ENCODE data around the gene PPP1R11.

Gene PPP1R11

DNA sequence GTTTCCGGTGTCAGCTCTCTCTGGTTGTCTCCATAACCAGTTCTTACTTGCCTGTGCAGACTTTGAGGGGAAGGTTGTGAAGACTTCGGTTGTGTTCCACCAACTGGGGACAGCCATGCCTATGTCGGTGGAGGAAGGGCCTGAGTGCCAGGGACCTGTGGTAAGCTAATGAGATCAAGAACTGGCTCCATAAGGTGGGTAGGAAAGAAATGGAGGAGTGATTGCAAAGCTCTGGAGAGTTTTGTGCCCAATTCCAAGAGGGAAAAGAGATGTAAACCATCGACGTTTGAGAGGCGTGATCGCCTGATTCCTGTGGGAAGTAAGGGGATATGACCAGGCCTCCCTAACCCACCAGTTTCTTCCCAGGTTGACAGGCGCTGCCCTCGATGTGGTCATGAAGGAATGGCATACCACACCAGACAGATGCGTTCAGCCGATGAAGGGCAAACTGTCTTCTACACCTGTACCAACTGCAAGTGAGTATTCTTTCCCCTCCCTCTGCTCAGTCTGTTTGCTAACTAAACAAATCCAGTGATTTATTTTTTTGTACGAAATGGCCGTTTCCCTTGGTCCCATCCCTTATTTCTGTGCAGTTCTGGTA is 5.0 kb upstream of the PPP1R11 start:
- no peak for DNase-seq (ENCODE audit: low read depth in 1 of 2, low spot score in 1 of 2)

DNA sequence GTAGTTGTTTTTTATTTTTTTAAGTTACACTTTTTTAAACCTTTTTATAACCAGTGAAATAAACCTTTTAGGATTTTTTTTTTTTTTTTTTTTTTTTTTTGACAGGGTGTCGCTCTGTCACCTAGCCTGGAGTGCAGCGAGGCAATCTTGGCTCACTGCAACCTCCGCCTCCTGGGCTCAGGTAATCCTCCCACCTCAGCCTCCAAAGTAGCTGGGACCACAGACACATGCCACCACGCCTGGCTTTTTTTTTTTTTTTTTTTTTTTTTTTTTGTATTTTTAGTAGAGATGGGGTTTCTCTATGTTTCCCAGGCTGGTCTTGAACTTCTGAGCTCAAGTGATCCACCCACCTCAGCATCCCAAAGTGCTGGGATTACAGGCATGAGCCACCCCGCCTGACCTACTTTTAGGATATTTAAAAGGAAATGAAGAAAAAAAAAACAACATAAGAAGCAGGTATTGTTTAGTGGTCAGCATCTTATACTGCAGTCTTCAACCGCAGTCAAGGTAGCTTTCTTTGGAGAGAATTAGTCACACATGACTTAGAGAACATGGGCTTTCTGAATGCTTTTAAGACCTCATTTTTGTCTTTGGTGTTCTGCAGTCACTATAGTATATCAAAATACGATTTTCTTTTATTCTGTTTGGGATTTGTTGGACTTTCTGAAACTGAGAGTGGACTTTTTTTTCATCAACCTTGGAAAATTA is 4.4 kb upstream of the PPP1R11 start:
- DNase-seq (ENCODE audit: low read depth in 1 of 2, low spot score in 1 of 2): no peak

DNA sequence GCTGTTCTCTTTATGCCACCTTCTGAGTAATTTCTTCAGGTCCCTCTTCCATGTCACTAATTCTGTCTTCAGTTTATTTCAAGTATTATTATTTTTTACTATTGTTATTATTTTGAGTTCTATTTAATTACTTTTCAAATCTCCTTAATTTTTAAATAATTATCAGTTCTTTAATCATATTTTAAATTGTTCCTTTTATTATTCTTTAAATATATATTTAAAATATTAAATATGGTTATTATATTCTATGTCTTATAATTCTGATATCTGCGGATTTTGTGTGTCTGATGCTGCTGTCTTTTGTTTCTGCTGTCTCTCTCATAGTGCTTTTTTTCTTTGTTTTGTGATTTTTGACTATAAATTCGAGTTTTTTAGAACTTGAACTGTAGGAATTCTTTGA is 3.7 kb upstream of the PPP1R11 start:
- DNase-seq (ENCODE audit: low read depth in 1 of 2, low spot score in 1 of 2): no peak

DNA sequence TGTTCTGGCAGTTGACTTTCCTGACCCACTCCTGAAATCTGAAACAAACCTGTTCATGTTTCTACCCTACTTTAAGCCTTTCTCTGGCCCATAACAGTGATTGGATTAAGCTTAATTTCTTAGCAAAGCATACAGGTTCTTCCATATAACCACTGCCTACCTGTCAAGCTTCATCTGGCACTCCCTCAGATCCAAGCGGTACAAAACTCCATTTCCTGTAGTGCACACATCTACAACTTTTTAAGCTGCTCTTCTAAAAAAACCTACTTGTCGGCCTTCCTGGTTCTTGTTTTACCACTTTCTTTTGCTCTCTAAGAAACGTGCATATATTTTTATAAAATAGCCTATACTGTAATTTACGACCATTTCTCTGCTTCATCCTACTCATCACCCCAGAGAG is 916 bp upstream of the PPP1R11 start:
- DNase-seq (ENCODE audit: low read depth in 1 of 2, low spot score in 1 of 2): no peak

DNA sequence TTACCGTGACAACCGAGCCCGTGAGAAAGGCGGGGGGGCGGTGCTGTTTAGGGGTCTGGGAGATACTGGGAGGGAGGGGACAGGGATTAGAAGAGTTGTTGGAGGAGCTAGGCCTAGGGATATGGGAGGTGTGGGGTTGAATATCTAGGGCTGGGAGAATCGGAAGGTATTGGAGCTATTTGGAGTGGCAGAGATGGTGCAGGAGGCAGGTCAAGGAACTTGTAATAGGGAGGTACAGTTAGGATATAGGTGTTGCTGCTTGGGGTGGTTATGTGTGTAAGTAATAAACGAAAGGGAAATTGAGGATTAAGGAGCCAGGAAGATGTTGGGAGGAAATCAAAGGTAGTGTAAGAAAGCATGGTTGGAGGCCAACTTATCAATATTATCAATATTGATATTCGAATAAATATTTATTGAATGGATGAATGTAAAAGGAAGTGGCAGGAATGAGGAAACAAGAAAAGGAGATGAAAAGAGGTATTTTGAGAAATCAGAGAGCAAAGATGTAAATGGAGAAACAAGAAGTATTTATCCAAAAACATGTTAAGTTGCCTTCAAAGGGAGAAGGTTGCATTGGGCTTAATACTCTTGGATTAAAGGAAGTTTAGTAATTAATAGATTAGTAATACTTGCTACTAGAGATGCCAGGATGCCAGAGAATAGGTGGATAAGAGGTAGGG is 602 bp downstream of the PPP1R11 start:
- no peak for DNase-seq (ENCODE audit: low read depth in 1 of 2, low spot score in 1 of 2)

DNA sequence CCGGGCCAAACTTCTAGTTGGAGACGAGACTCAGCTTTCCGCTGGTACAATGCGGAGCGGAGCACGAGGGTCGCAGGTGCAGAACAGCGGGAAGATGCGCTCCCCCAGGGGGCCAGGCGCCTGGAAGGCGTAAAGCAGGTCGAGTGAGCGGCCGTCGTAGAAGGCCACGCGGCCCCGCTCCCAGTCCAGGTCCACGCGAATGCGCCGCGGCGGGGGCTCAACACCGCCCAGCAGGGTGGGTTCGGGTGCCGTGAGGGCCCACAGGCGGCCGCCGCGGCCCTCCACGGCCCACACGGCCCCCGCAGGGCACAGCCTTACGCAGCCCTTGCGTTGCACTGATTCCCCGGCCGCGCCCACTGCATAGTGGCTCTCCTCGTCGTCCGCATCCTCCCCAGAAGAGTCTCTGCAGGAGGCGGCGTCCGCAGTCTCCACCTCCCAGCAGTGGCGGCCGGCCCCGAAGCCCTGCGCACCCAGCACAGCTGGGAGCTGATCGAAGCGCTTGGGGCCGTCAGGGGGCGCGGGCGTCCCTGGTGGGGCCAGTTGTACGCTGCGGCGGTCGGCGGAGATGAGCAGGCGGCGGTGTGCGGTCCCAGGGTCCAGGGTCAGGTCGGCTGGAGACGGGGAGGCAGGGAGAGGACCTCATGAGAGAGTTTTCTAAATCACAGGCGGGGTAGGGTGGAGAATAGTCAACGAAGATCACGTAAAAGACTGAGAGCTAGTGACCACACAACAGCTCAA is 4.3 kb downstream of the PPP1R11 start:
- DNase-seq (ENCODE audit: low read depth in 1 of 2, low spot score in 1 of 2): no peak

DNA sequence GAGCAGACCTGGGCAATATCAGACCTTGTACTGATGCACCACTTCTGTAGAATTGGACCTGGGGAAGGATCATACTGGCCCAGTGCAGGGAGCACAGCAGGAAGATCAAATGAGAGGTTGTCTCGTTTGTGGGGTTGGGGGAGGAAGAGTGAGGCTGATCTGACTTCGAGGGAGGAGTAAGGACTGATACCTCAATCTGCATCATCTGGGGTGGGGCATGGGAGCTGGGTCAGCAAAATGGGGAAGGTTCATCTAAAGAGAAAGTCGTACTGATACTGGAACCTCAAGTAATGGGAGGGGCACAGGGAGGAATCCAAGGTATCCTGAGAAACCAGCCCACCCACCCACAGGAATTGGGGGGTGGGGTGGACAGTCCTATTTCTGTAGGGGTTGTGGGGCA is 4.9 kb downstream of the PPP1R11 start:
- DNase-seq (ENCODE audit: low read depth in 1 of 2, low spot score in 1 of 2): no peak

DNA sequence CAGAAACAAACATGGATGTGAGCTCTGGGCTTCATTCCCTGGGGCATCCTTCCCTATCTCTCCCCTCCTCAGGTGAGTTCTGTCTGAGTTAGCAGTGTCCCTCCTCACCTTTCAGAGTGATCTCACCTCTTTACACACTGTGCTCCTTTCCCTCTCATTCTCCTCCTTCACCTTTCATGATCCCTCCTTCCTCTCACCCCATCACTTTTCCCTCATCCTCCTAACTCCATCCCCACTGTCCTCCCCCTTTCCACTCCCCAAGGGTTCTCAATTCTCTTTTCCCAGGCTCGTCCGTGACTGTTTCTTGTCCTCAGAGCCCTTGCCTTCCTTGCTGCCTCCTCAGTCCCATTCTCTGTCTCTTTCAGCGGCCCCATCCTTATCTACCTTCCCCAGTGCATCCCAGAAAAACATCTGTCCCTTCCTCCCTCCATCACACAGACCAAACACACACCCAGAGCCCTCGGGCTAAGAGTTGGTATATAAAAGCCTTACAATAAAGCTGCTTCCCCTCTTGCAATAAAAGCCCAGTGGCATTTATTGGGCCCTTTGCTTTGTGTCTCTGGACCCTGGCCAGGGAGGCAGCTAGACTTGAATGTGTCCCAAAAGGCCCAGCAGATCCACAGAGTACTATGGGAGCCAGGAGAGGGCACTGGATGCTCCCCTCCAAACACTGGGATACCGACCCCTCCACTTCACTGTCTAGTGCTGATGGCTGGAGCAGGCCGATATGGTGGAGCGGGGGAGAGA is 6.7 kb downstream of the PPP1R11 start:
- DNase-seq (ENCODE audit: low read depth in 1 of 2, low spot score in 1 of 2): no peak

DNA sequence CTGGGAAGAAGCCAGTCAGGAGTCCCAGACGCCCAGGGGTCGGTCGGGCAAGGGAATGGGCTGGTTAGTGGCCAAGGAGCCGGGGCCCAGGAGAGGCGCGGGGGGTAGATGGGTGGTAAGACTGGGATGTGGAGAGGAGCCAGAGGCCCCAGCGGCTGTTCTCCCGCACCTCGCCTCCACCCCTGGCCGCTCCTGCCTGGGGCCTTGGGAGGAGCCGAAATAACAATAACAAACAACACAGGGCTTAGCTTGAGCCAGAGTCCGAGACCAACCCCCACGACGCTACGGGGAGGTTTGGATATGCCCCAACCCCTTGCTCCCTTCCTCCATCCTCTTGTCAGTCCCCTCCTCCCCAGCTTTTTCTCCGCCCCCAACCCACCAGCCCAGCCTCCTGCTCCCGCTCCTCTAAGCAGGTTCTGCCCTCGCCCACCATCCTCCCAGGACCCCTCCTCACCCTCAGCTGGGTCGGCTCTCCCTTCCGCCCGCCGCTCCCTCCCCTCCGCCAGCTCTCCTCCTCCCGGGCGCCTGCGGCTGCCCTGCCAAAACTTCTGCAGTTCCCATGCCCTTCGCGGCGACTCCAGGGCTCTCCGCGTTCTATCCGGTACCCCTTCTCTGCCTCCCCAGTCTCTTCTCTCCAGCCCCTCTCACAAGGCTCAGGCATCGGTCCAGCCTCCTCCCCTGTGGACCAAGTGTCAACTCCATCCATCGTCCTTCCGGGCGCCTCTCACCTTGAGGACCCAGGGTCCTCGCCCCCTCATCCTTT is 7.5 kb downstream of the PPP1R11 start:
- DNase-seq (ENCODE audit: low read depth in 1 of 2, low spot score in 1 of 2): no peak

DNA sequence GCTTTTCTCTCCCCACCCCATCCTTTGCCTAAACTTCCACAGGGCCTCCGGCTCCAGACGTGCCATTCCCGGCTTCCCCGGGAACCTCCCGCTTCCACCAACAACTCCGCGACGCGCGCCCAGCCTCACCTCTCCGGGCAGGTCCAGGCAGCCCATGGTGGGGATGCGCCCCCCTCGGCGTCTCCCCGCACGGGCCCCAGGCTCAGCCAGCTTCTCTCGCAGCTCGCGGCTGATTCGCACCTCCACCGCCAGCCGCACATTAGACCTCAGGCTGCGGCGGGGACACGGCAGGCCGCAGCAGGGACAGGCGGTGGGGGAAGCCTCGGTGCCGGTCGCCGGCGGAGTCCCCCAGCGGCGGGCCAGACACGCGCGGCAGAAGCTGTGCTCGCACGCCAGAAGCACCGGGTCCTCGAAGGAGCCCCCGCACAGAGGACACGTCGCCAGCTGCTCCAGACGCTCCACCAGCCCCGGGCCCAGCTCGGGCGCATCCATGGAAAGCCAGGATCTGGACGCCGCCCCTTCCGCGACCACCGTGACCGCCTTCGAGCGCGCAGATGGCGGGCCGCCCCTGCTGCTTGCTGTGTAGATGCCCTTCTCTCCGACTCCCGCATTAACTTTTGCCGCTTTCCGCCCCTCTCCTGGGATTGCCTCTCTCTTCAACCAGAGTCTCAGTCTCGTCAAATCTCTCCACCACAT is 8.2 kb downstream of the PPP1R11 start, which contains the start of gene RNF39:
Gene RNF39 (minus strand): TSS at position 676 of the 696 bp plus-strand sequence. CDS start 184 bp downstream, at position 492.
- DNase-seq (ENCODE audit: low read depth in 1 of 2, low spot score in 1 of 2): no peak

DNA sequence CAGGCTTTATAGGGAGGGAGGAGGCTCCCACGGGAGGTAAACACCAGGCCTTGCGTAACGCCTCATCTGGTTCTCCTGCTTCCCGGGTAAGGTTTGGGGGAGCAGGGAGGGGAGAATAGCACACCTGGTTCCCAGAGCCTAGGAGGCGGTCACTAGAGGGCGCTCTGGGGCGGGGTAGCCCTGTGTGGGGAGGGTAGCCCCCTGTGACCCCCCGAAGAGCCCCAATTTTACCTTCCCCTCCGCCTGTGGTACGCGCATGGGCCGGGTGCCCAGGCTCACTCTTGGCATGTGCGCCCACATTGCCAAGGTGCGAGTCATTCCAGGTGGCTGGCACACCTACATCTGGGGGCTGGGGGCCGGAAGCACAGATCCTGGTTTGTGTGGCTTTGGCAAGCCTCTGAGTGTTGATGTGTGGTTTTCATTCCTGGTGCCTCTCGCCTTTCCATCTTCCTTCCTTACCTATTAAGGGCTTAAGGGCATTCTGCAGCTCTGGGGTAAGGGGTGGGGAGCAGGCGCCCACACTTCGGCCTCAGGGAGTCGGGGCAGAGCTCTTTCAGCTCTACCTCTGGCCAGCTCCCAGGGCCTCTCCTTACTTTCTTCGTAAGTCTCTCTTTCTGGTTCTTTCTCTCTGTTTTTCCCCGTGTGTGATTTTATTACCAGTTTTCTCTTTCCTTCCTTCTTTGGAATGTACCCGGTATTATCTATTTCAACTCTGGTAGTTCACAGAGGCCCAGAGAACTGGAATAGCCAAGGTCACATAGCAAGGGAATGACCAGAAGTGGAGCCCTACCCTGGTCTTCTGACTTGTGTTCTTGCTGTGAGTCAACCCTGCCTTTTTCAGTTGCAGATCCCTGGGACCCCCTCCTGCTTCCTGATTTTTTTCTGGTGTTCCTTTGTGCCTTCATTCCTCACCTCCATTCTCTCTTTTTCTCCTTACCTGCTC is 9.1 kb downstream of the PPP1R11 start:
- DNase-seq (ENCODE audit: low read depth in 1 of 2, low spot score in 1 of 2): no peak

DNA sequence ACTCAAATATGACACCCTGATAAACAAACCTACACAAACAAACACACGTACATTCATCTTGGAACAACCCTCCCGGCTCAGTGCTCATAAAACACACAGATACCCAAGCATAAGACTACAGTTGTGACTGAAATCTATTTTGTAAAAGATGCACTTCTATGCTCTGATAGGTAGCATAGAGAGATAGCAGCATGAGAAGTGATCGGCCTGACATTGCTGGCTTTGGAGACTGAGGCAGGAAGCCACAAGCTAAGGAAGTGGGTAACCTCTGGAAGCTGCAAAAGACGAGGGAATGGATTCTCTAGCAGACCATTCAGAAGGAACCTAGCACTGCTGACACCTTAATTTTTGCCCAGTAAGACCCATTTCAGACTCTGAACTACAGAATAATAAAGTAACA is 10.2 kb downstream of the PPP1R11 start:
- DNase-seq (ENCODE audit: low read depth in 1 of 2, low spot score in 1 of 2): no peak

DNA sequence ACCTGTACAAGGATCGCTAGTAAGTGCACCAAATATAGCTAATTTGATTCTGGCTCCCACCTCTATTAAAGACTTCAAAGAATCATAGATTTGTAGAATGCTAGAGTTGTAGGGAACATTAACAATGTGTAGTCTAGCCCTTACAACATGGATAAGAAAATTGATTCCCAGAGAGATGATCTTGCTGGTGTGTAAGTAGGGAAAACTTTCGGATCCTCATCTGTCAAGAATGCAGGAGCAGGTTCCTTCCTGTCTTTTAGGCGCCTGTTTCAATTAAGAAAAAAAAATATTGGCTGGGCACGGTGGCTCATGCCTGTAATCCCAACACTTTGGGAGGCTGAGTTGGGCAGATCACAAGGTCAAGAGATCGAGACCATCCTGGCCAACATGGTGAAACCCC is 20.9 kb downstream of the PPP1R11 start:
- DNase-seq (ENCODE audit: low read depth in 1 of 2, low spot score in 1 of 2): no peak

DNA sequence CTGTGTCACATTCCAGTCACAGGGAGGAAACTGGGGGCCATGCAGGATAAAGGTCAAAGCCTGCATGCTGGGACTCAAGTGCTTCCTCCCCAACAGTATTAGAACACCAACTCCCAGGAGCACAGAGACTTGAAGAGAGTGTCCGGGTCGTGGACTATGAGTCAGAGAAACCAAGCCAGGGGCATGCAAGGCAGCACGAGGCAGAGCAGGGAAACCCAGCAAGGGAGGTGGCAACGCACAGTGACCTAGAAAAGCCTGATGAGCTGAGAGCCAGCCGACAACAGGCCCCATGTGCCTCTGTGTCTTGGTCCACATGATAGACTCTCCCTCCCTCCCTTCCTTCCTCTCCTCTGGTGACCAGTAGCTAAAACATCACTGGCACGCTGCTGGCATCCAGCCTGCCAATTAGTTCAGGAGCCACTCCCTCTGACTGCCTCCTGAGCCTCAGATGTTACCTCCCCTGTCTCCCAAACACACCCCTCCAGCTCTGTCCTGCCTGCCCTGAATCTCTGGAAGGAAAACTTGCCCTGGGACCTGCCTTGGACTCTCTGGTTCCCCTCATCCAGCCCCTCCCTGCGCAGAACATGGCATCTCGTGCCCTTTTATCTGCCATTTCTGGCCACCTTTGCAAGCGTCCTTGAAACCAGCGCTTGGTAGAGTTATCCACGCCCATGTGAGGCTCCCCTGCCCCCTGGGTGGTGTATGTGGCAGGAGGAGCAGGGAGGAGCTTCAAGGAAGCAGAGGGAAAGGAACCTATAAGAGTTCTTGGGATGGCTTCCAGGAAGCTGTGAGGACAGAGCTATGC is 24.8 kb downstream of the PPP1R11 start:
- DNase-seq (ENCODE audit: low read depth in 1 of 2, low spot score in 1 of 2): no peak

DNA sequence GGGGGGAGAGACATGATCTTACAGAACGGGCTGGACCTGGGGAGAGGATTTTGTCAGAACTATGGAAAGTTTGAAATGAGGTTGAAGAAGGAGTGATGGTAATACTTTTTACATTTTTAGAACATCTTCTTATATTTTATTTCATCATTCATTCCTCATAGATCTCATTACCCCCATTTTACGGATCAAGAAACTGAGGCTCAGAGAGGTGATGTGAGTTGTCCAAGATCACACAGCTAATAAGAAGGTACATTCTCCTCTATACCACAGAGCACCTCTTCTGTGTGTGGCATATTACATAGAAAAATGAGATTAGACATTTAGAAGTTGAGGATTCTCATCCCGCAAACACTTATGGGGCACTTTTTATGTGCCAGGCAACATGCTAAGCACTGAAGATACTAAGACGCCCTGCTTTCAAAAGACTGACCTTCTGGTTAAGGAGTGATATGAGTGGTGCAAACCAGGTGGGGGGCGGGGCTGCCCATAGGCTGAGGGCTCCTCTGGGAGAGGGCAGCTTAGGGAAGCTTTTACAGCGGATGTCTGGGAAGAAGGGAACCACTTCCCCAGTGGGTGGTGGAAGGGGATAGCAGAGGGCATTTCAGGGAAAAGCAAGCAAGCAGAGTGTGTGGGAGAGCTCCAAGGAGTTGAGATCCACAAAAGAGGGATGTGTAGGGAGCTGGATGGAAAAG is 26.0 kb downstream of the PPP1R11 start:
- no peak for DNase-seq (ENCODE audit: low read depth in 1 of 2, low spot score in 1 of 2)

DNA sequence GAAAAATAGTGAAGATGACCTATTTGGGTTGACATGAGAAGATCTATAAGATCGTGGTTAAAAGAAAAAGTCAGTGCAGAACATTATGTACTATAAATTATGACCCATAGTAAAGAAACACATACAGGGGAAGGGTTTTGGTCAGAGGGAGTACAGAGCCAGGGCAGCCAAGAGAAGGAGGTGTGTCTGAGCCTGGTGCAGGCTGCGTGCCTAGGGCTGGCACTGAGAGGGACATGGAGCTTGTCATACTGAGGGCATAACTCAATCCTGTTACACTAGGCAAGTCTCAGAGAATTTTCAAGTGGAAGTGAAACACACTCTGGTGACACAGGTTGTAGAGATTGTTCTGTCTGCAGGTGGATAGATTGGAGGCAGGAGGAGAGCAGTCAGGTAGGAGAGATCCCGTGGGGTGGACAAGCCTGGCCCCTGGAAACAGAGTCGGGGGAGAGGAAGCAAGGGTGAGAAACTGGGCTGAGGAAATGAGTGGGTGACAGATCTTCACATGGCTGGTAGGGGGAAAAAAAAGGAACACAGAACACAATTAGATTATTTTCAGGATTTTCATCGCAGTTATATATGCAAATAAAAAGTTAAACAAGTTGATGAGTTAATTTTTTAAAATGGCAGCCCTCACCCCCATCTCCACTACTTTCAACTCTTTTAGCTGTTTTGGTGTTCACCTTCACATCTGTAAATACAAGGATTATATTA is 27.1 kb downstream of the PPP1R11 start:
- no peak for DNase-seq (ENCODE audit: low read depth in 1 of 2, low spot score in 1 of 2)

DNA sequence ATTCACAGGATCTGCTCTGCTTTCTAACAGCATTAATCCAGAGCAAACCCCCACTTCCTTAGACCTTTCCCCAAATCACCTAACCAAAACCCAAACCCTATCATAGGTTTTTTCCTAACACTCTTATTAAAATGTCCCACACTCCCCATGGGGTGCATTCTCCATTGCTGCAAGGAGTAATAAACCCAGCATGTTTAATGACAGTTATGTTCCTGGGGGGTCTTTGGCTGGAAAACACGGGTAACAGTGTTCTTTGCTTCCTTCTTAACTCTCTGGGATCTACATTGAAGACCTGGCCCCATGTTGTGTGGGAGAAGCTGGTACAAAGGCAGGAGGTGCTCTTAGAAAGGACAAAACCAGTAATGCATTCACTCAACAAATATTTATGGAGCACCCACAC is 29.8 kb downstream of the PPP1R11 start:
- DNase-seq (ENCODE audit: low read depth in 1 of 2, low spot score in 1 of 2): no peak
